ENCODE results near the gene RNU4-1.

RNU4-1 gene

GRCh38 chr12:120284381-120284780 lies 8.7 kb downstream of the RNU4-1 start:
- Histone ChIP-seq H3K36me3 (replicated peaks) (no peaks in the 10 kb centered on the region), H3K4me3 (ENCODE audit: low read depth, low read length) (no peak overlapping the region), H3K27ac (no peak overlapping the region), H3K27me3 (replicated peaks) (no peaks in the 10 kb centered on the region)
- TF ChIP-seq CTCF (IDR thresholded peaks at IDR 0.05; ENCODE audit: low read depth, low read length, missing control alignments) = no peak
- in situ Hi-C loops (cut with HindIII; ENCODE audit: low pct_ligation_motif_present, low sequenced_read_pairs) = no loop called here
- DNase-seq = no peak

GRCh38 chr12:120283318-120283717 lies 9.7 kb downstream of the RNU4-1 start:
- H3K36me3 ChIP-seq (replicated peaks) = no peaks in the 10 kb centered on the region
- H3K27me3 ChIP-seq (replicated peaks) = no peaks in the 10 kb centered on the region
- H3K27ac ChIP-seq = no peak overlapping the region
- in situ Hi-C loops (cut with HindIII; ENCODE audit: low pct_ligation_motif_present, low sequenced_read_pairs) = no loop called here
- TF ChIP-seq CTCF (IDR thresholded peaks at IDR 0.05; ENCODE audit: low read depth, low read length, missing control alignments) = no peak
- DNase-seq = no peak
- no peak overlapping the region for H3K4me3 ChIP-seq (ENCODE audit: low read depth, low read length)

GRCh38 chr12:120278137-120279069 lies 14.6 kb downstream of the RNU4-1 start:
- TF ChIP-seq CTCF (IDR thresholded peaks at IDR 0.05; ENCODE audit: low read depth, low read length, missing control alignments) = no peak
- no peaks in the 10 kb centered on the region for H3K27me3 ChIP-seq (replicated peaks)
- in situ Hi-C loops (cut with HindIII; ENCODE audit: low pct_ligation_motif_present, low sequenced_read_pairs) = no loop called here
- H3K36me3 ChIP-seq (replicated peaks) = no peaks in the 10 kb centered on the region
- no peak overlapping the region for H3K27ac ChIP-seq
- no peak overlapping the region for H3K4me3 ChIP-seq (ENCODE audit: low read depth, low read length)
- no peak for DNase-seq

- in situ Hi-C loops (cut with HindIII; ENCODE audit: low pct_ligation_motif_present, low sequenced_read_pairs) = no loop called here
- DNase-seq = peak; percentile 72
- no peak for TF ChIP-seq CTCF (IDR thresholded peaks at IDR 0.05; ENCODE audit: low read depth, low read length, missing control alignments)
- no peaks in the 10 kb centered on the region for H3K36me3 ChIP-seq (replicated peaks)
- no peak overlapping the region for H3K4me3 ChIP-seq (ENCODE audit: low read depth, low read length)
- H3K27ac ChIP-seq = peak overlapping the region; percentile 43
- no peaks in the 10 kb centered on the region for H3K27me3 ChIP-seq (replicated peaks)
Measured at GRCh38 chr12:120276734-120277133, 16.3 kb downstream of the RNU4-1 start.

- Histone ChIP-seq H3K4me3 (ENCODE audit: low read depth, low read length) (no peak overlapping the region), H3K36me3 (replicated peaks) (peaks cover 3% of the 10 kb centered on the region), H3K27ac (no peak overlapping the region), H3K27me3 (replicated peaks) (no peaks in the 10 kb centered on the region)
- in situ Hi-C loops (cut with HindIII; ENCODE audit: low pct_ligation_motif_present, low sequenced_read_pairs) = no loop called here
- no peak for TF ChIP-seq CTCF (IDR thresholded peaks at IDR 0.05; ENCODE audit: low read depth, low read length, missing control alignments)
- no peak for DNase-seq
Measured at GRCh38 chr12:120267736-120268135, 25.3 kb downstream of the RNU4-1 start.

Data from brain microvascular endothelial cell (primary cell).